ENCODE measurements around the gene SIGLEC11.
"Not testable (repeated sequence)": the region's sequence is repeated elsewhere in the genome, so short reads cannot be mapped to it uniquely, and the experiment has no call there.

SIGLEC11 gene

DNA sequence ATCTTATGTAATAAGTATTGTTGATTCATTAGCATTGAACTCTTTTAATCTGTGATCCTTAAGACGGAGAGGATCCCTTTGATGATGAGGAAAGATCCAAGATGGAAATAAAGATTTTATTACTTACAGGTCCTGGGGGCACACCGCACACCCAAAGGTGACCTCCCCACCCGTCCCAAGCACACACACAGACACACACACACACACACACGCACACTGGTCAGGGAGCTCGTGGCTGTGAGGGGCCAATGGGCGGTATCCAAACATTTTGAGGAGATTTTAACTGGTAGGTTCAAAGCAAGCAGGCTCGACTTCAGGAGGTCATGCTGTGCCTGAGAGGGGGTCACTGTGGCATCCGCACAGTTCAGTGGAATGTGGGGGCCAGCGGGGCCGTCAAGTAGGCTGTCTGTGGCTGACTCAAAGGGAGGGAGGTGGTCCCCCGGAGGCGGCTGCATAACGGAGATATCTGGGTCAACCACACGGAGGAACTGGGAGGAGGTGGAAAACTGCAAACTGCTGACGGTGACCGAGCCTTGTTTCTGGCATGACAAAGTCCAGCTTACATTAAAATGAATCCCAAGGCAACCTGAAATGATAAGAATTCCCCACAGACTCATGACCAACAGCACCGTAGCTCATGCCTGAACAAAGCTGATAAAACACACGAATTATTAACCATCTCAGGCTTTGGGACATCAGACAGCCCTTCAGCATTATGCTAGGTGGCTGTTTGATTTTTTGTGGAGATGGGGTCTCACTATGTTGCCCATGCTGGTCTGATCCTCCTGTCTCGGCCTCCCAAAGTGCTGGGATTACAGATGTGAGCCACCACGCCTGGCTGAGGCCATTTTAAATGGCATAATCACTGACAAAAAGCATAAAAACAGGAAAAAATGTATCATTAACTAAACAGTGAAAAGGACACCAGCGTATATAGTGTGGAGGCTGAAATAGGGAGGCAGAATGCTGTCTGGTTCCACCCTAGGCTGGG is 20.9 kb upstream of the SIGLEC11 start:
- DNase-seq (ENCODE audit: low read depth): no peak

DNA sequence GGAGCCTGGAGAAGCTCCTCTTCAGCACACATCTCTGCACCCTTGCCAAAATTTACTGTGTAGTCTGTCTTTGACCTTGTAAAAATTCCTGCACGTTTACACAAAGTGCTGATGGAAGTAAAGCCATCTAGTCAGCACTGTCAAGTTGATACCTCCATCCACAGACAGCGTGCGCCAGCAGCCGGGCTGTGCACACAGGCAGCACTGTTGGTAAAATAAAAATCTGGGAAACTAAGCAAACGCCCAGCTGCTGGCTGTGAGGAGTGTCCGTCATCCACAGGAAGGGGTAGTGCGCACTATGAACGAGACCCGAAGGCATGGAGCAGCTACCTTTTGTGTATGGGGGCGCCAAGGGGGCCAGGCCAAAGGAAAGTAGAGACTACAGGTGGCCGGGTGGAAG is 17.4 kb upstream of the SIGLEC11 start:
- no peak for DNase-seq (ENCODE audit: low read depth)

DNA sequence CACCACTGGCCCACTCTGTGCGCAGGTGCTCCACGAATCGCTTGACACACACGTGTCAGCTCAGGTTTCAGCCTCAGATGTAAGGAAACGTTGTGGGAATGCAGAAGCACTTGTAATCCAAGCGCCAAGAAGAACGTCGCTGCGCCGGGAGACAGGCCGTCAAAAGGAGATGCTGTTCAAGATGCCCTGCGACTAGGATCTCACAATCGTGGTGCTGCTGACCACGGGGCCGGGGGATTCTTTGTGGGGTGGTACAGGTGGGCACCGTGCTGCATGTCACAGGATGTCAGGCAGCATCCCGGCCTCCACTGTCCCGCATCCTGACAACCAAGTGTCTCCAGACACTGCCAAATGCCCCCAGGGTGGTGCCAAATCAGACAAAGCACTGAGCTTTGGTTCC is 16.9 kb upstream of the SIGLEC11 start:
- DNase-seq (ENCODE audit: low read depth): no peak

DNA sequence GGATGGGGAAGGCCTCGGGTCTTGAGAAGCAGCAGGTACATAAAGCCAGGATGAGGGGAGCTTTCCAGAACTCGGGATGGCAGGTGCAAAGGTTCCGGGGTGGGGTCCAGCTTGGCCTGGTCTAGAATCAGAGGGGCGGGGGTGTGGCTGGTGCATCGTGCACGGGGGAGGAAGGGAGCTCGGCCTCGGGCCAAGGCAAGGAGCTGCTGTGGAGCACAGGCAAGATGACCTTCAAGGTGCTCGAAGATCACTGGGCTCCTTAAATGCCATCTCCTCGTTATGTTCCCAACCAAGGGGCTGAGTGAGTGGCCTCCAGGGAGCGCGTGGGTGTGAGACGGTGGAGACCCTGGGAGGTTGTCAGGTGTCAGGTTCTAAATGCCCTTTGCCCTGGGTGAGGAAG is 16.1 kb upstream of the SIGLEC11 start:
- no peak for DNase-seq (ENCODE audit: low read depth)

DNA sequence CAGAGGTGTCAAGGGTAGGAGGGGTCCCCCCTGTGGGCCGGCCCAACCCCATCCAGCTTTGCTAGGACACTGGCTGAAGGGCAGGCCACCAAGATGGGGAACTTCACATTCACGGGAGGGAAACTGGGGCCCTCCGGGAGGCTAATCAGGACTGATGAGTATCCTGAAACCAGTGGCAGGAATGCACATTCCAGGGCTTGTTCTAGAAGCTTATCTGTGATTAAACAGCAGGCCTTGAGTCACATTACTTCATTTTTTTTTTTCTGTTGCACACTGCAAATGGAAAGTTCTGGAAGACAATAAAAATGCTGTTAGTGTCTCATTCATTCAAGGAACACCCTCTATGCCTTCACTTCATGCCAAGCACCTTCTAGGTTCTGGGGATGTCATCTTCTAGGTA is 15.5 kb upstream of the SIGLEC11 start:
- DNase-seq (ENCODE audit: low read depth): no peak

DNA sequence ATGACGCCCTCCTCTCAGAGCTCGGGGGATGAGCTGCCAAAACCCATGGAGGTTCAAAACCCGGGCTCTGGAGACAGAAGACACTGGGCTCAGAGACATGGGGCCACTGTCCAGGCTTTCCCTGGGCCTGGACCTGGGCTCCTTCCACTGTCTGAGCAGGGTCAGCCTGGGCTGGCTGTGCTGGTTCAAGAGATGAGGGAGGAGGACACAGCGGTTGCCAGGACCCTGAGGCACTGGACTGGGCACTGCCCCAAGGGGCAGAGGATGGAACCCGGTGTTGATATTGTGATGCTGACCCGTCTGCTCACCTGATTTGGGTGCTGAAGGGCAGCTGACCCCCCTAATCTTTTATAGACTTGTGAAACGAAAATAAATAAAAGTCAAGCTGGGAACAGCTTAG is 14.1 kb upstream of the SIGLEC11 start:
- DNase-seq (ENCODE audit: low read depth): no peak

DNA sequence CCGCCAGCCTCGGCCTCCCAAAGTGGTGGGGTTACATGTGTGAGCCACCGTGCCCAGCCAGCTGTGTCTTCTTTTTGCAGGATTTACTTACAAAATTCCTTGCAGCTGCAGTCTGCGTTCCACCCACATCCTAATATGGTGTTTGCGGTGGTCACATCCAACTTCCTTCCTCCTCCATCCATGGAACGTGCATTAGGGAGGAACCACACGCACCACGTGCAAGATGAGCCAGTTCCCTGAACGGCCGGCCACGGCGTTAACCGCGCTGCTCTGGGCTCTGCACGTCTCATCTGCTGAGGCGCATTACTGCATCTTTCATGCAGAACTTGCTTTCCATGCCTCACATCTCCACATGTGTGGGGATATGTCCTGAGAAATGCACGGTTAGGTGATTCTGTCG is 13.0 kb upstream of the SIGLEC11 start:
- DNase-seq (ENCODE audit: low read depth): no peak

DNA sequence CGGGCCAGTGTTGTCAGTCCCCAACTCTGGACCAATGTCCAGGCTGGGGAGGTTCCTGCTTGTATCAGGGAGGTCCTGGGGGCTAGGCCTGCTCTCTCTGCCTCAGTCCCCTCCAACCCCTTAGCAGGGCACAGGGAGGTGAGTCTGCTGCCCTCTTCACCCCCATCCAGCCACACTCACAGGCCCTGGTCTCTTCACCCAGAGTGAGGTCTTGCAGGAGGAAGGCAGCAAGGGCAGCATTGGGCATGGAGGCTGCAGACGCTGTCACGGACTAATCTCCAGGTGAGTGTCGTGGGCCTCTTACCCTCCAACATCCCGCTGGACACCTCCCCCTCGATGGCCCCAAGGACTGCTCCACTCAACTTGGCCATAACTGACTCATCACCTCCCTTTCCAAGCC is 11.9 kb upstream of the SIGLEC11 start:
- DNase-seq (ENCODE audit: low read depth): no peak

DNA sequence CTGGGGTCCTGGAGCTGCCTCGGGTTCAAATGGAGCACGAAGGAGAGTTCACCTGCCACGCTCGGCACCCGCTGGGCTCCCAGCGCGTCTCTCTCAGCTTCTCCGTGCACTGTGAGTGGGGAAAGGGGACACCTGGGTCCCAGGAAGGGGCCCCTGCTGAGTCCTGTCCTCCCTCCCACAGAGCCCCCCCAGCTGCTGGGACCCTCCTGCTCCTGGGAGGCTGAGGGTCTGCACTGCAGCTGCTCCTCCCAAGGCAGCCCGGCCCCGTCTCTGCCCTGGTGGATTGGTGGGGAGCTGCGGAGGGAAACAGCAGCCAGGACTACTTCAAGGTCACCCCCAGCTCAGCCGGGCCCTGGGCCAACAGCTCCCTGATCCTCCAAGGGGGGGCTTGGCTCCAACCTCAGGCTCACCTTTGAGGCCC is 11.0 kb upstream of the SIGLEC11 start:
- no peak for DNase-seq (ENCODE audit: low read depth)

DNA sequence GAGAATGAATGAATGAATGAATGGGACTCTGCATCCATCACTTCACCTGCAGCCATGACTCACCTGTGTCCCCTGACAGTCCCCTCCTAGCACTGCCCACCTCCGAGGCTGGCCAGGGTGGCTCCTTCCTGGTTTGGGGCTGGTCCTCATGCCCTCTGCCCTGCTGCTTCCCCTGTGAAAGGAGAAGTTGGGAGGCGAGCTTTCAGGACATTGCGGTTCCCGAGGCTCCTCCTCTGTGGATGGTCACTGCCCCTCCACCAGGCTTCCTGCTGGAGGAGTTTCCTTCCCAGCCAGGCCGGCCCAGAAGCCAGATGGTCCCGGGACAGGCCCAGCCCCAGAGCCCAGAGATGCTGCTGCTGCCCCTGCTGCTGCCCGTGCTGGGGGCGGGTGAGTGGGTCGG is 8.4 kb upstream of the SIGLEC11 start:
- DNase-seq (ENCODE audit: low read depth): not testable (repeated sequence)

GRCh38 chr19:49968279-49968922 is 7.4 kb upstream of the SIGLEC11 start:
- DNase-seq (ENCODE audit: low read depth): no peak

DNA sequence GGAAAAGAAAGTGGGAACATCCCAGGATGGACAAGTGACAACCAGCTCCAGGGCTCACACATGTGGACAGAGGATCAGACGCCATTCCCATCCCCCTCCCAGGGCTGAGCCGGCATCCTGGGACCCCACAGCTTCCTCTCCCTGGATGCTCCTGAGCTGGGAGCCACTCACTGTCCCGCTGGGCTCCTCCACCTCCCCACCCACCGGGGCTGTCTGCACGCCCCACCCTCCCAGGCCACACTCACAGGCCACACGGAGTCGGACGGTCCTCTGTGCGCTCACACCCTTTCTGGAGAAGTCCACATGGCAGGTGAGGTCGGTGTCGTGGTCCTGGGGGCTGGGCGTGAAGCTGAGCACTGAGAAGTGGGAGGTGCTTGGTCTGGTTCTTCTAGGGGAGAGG is 1.1 kb downstream of the SIGLEC11 start:
- not testable (repeated sequence) for DNase-seq (ENCODE audit: low read depth)

DNA sequence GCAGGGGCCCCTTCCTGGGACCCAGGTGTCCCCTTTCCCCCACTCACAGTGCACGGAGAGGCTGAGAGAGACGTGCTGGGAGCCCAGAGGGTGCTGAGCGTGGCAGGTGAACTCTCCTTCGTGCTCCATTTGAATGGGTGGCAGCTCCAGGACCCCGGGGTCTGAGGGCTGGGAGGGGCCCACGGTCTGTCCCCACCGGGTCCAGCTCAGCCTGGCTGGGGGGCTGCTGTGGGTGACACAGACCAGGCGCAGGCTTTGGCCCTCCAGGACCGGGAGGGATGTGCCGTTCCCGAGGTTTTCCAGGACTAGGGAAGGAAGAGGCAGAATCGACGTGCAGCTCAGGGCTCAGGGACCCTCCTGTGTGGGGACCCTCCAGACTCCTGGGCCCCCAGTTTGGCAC is 2.4 kb downstream of the SIGLEC11 start:
- not testable (repeated sequence) for DNase-seq (ENCODE audit: low read depth)

GRCh38 chr19:49958144-49958543 is 2.8 kb downstream of the SIGLEC11 start:
- DNase-seq (ENCODE audit: low read depth): not testable (repeated sequence)

GRCh38 chr19:49957262-49957915 is 3.6 kb downstream of the SIGLEC11 start:
- peak; percentile 23 for DNase-seq (ENCODE audit: low read depth)

GRCh38 chr19:49956115-49956495 is 4.9 kb downstream of the SIGLEC11 start:
- DNase-seq (ENCODE audit: low read depth): no peak

GRCh38 chr19:49954933-49955332 is 6.0 kb downstream of the SIGLEC11 start:
- DNase-seq (ENCODE audit: low read depth): no peak

DNA sequence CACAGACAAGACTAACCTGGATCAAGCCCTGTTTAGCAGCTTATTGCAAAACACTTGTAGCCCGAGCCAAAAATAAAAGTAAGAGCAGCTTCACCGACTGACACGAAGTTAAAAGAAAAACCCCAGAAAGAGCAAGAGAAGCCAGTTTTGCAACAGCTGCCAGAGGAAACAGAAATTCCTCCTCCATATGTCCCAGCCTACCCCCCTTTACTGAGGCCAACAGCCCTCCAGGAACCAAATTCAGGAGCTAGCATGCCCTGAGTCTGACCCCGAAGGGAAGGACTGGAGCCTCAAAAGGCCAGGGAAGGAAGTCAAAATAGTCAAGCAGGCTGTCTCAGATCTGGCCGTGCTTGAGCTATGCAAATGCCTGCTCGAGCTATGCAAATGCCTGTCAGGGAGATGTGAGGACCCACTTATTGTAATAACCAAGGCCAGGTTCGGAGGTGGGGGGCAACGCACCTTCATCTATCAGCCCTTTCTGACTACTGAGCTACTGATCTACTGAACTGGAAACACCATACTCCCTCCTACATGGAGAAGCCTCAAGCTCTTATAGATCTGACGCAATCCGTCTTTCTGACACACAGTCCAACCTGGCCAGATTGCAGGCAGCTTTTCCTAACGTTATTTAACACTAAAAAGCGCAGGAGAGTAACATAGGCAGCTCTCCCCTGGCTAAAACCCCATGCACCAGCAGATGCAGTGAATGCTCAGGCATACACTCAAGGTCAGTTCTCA is 6.7 kb downstream of the SIGLEC11 start:
- peak; percentile 66 for DNase-seq (ENCODE audit: low read depth)

DNA sequence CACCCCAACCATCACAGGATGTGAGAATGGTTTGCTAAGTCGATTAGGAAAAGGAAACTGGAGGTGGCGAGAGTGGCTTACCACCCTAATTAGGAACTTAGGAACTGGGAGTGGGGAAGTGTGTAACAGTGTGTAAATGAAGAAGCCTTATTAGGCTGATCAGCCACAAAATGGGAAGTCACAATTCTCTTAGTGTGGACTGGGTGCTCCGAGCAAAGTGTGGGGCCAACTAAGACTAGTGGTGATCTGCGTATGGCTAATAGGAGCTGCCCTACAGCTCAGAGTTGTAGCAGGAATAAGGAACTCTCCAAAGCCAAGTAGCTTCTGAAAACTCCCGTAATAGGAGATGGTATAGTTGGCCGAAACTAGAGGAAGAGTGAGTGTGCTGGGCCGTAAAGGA is 7.6 kb downstream of the SIGLEC11 start:
- DNase-seq (ENCODE audit: low read depth): peak; percentile 13

GRCh38 chr19:49952906-49953305 is 8.1 kb downstream of the SIGLEC11 start:
- DNase-seq (ENCODE audit: low read depth): no peak

- peak; percentile 47 for DNase-seq (ENCODE audit: low read depth)
These were observed 8.5 kb downstream of the SIGLEC11 start for GRCh38 chr19:49952479-49952836.

GRCh38 chr19:49951806-49952478 is 9.0 kb downstream of the SIGLEC11 start:
- DNase-seq (ENCODE audit: low read depth): no peak
